Measurements from ENCODE around the gene MT1X. TPM values are rescaled to one million over a fixed set of nuclear protein-coding genes. Genes with fewer than 3 reads are reported as not detected.

Gene MT1X
- 397 and 562 TPM in 2 replicates for polyA plus RNA-seq

GRCh38 chr16:56681939-56682702 lies at the start of gene MT1X:
TSS of gene MT1X (plus strand) at chr16:56682470. CDS start at chr16:56682541, 71 bp downstream.

GRCh38 chr16:56637814-56638750 lies 44.2 kb upstream of the MT1X start, which contains the start of gene MT1A:
TSS of gene MT1A (plus strand) at chr16:56638666. CDS start at chr16:56638739, 73 bp downstream.

GRCh38 chr16:56651586-56651985 lies 30.7 kb upstream of the MT1X start, which contains the start of gene MT1B:
TSS of gene MT1B (plus strand) at chr16:56651886. CDS start at chr16:56651954, 68 bp downstream.

GRCh38 chr16:56657555-56658326 lies 24.5 kb upstream of the MT1X start, which contains the start of gene MT1F:
TSS of gene MT1F (plus strand) at chr16:56657959. CDS start at chr16:56658059, 100 bp downstream.

GRCh38 chr16:56667581-56668571 lies 14.4 kb upstream of the MT1X start, which contains the start of gene MT1G:
TSS of gene MT1G (minus strand) at chr16:56668065. CDS start at chr16:56667993, 72 bp downstream.

GRCh38 chr16:56669005-56669839 lies 13.0 kb upstream of the MT1X start, which contains the start of gene MT1H:
TSS of gene MT1H (plus strand) at chr16:56669814. CDS start at chr16:56669885, 71 bp downstream.

GRCh38 chr16:56729735-56730662 lies 47.7 kb downstream of the MT1X start, which contains the start of gene NUP93:
TSS of gene NUP93 (plus strand) at chr16:56730129. CDS start at chr16:56748248, 18,119 bp downstream.

Other genes with a start within 250 kb of the MT1X start
- gene NUDT21, start 231.1 kb upstream of the MT1X start, polyA plus RNA-seq, result 37.6 and 46.9 TPM in 2 replicates
- 12.3 and 25.2 TPM in 2 replicates for gene OGFOD1, start 230.9 kb upstream of the MT1X start, polyA plus RNA-seq
- 36.6 and 49.7 TPM in 2 replicates for gene BBS2, start 162.4 kb upstream of the MT1X start, polyA plus RNA-seq
- not detected in 2 replicates for gene MT4, start 117.4 kb upstream of the MT1X start, polyA plus RNA-seq
- 349 and 352 TPM in 2 replicates for gene MT3, start 92.9 kb upstream of the MT1X start, polyA plus RNA-seq
- 58.8 and 63.5 TPM in 2 replicates for gene MT2A, start 73.9 kb upstream of the MT1X start, polyA plus RNA-seq
- gene MT1E, start 56.7 kb upstream of the MT1X start, polyA plus RNA-seq, result 34.2 and 49.3 TPM in 2 replicates
- 3.7 and 6.7 TPM in 2 replicates for gene MT1M, start 49.8 kb upstream of the MT1X start, polyA plus RNA-seq
- gene MT1A, start 43.8 kb upstream of the MT1X start, polyA plus RNA-seq, result 3.5 TPM in 1 of 2 replicates, not detected in the other
- gene MT1B, start 30.6 kb upstream of the MT1X start, polyA plus RNA-seq, result not detected in 2 replicates
- 3.5 and 4.8 TPM in 2 replicates for gene MT1F, start 24.5 kb upstream of the MT1X start, polyA plus RNA-seq
- 8.2 and 9.3 TPM in 2 replicates for gene MT1G, start 14.4 kb upstream of the MT1X start, polyA plus RNA-seq
- gene MT1H, start 12.7 kb upstream of the MT1X start, polyA plus RNA-seq, result not detected in 2 replicates
- gene NUP93, start 47.7 kb downstream of the MT1X start, polyA plus RNA-seq, result 395 and 529 TPM in 2 replicates
- 0.09 and 0.20 TPM in 2 replicates for gene SLC12A3, start 182.7 kb downstream of the MT1X start, polyA plus RNA-seq
- gene HERPUD1, start 249.7 kb downstream of the MT1X start, polyA plus RNA-seq, result 71.8 and 87.9 TPM in 2 replicates

All from Purkinje cell (primary cell).